Kidney (tissue), 14 donors: Measurements from ENCODE around the gene ZBTB7C. TPM values are rescaled to one million over a fixed set of nuclear protein-coding genes. Genes with fewer than 3 reads are reported as not detected.
A peak's percentile ranks its signal among the peaks of the same experiment; 100 is the strongest.

Experiments used
- DNase-seq, 5 donors: peaks; one replicate each; pipeline ENCODE4 v3.0.0-alpha.2; 2013 to 2020
- FAIRE-seq: peaks from 2 replicates; lab custom pipeline; 2012; peaks lifted over from hg19 to GRCh38; lab: Jason Lieb, UNC
- H3K27ac ChIP-seq, 2 donors: one replicate each; pipeline ENCODE4 v1.7.0; 2013; ENCODE audit warnings: low read depth in 2 of 2, low read length in 2 of 2, inconsistent platforms in 1 of 2
- H3K27me3 ChIP-seq: one replicate; pipeline ENCODE4 v1.7.1; 2013; ENCODE audit warnings: low read length, inconsistent platforms; ENCODE audit not compliant: control insufficient read depth, insufficient read depth
- H3K36me3 ChIP-seq, 3 donors: one replicate each; pipeline versions ENCODE4 v1.7.0 to v1.7.1; 2013; ENCODE audit warnings: low read length in 3 of 3, control low read depth in 1 of 3, inconsistent platforms in 1 of 3; ENCODE audit not compliant: insufficient read depth in 3 of 3, control insufficient read depth in 2 of 3
- H3K4me1 ChIP-seq, 3 donors: one replicate each; pipeline versions ENCODE4 v1.7.0 to v1.7.1; 2013; ENCODE audit warnings: low read length in 3 of 3, inconsistent platforms in 1 of 3, low read depth in 1 of 3; ENCODE audit not compliant: control insufficient read depth in 2 of 3, insufficient read depth in 2 of 3
- H3K4me3 ChIP-seq, 3 donors: one replicate each; pipeline versions ENCODE4 v1.7.0 to v1.8.1; 2013; ENCODE audit warnings: low read length in 3 of 3, control low read depth in 1 of 3, inconsistent platforms in 1 of 3
- H3K9ac ChIP-seq, 3 donors: one replicate each; pipeline versions ENCODE4 v1.7.0 to v1.7.1; 2013; ENCODE audit warnings: low read length in 3 of 3, control low read depth in 1 of 3, inconsistent platforms in 1 of 3
- H3K9me3 ChIP-seq, 3 donors: one replicate each; pipeline versions ENCODE4 v1.7.0 to v1.7.1; 2013; ENCODE audit warnings: low read length in 3 of 3, control low read depth in 1 of 3, inconsistent platforms in 1 of 3; ENCODE audit not compliant: control insufficient read depth in 2 of 3, insufficient read depth in 1 of 3
- intact Hi-C: fragments of 100-400 bp; cut with DNase I; formaldehyde crosslinking; loops from one replicate; pipeline ENCODE4 v1.11.1; 2022
- polyA plus RNA-seq: library from polyadenylated mRNA; stranded (reverse); fragments of 350-450 nt; fragmentation: Illumina TruSeq; extraction: RNeasy Lipid Tissue Mini Kit (QIAGEN cat#74804); gene quantifications from one replicate; pipeline ENCODE4 v1.2.3, GENCODE V29; 2014; ENCODE audit warnings: low read depth, low replicate concordance; ENCODE audit not compliant: insufficient read depth
- total RNA-seq: library from RNA; stranded (reverse); fragmentation: NEBNext Ultra II Directional; extraction: Animal tissue kit (Norgen Biotek cat#: 25700); gene quantifications from one replicate; pipeline ENCODE4 v1.2.1, GENCODE V29; 2021
- TF ChIP-seq, protein P1 (sequence below): IDR thresholded peaks from 3 replicates; pipeline ENCODE4 v1.5.1; 2012; ENCODE audit warnings: mild to moderate bottlenecking, moderate library complexity, borderline replicate concordance; ENCODE audit not compliant: insufficient read depth; ENCODE audit errors: extremely low read depth
- donor health status: control.
- donor health status: control.
- donor health status: control.
- donor health status: control.
- donor health status: control.
- donor health status: DM: yes; HTN: yes; CAD: no.
- donor health status: Normal renal cell carcinoma (clear cell type).

ZBTB7C gene
- total and polyA plus RNA-seq, 2 donors from 2014 or later: 1.8 to 13.8 TPM

DNA sequence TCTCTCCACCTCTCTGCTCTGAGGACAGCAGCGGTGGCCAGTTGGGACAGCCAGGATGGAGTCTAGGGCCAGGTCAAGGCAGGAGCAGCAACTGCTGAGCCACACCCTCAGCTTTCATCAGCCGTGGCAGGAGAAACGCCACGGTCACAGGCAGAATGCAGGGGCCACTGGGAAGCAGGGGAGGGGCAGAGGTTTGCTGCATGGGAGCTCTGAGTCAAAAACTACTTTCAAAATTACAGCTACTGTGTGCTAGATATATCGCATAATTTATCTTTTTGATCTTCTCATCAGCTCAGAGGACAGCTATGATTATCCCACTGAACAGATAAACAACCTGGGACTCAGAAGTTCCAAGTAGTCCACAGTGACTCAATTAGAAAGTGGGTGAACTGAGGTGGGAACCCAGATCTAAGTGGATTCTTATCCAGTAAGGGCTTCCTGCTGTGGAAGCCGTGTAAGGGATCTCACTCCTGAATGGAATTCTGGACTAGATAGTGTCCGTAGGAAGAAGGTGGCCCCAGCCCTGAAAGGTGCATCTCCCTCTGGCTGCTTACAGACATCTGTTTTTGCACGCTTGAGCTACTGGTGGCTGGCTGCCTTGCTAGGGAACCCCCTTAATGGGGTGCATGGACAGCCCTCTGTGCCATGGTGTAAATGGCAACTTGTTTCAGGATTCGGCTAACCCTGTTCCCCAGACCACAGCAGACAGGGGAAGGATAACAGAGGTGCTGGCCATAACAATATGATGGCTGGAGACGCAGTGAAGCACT, 284.1 kb downstream of the ZBTB7C start:
- Histone ChIP-seq H3K36me3 (no peaks in the 10 kb centered on the region), H3K9me3 (no peaks in the 10 kb centered on the region), H3K27ac (no peak overlapping the region), H3K27me3 (no peaks in the 10 kb centered on the region), H3K4me1 (no peaks in the 10 kb centered on the region), H3K9ac (no peak overlapping the region), H3K4me3 (no peak overlapping the region)
- TF ChIP-seq, protein P1, sequence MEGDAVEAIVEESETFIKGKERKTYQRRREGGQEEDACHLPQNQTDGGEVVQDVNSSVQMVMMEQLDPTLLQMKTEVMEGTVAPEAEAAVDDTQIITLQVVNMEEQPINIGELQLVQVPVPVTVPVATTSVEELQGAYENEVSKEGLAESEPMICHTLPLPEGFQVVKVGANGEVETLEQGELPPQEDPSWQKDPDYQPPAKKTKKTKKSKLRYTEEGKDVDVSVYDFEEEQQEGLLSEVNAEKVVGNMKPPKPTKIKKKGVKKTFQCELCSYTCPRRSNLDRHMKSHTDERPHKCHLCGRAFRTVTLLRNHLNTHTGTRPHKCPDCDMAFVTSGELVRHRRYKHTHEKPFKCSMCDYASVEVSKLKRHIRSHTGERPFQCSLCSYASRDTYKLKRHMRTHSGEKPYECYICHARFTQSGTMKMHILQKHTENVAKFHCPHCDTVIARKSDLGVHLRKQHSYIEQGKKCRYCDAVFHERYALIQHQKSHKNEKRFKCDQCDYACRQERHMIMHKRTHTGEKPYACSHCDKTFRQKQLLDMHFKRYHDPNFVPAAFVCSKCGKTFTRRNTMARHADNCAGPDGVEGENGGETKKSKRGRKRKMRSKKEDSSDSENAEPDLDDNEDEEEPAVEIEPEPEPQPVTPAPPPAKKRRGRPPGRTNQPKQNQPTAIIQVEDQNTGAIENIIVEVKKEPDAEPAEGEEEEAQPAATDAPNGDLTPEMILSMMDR: no peak
- DNase-seq (peak in 1 of 5 donors; percentile 32), FAIRE-seq (no peak)
- intact Hi-C loops: no loop called here

DNA sequence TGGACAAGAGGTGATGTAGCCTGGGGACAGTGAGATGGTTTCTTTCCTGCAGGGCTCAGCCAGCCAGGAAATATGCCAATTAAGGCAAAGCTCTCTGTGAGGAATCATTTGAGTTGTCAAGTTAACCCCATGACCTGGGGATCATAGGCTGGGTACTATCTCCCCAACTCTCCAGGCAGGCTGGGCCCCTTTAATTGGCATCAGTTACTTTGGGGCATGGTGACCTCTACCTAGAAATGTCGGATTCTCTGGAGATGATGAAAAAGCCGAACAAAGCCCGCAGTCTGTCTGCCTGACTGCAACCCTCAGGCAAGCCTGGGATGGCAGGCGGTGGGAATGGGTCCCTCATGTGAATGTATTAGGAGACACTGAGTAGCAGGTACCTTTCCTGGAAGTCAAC, 285.2 kb downstream of the ZBTB7C start:
- no peak overlapping the region for H3K4me3 ChIP-seq
- DNase-seq (peak in 1 of 5 donors; percentile 26), FAIRE-seq (no peak)
- H3K9me3 ChIP-seq: no peaks in the 10 kb centered on the region
- H3K4me1 ChIP-seq: no peaks in the 10 kb centered on the region
- H3K27ac ChIP-seq: no peak overlapping the region
- H3K27me3 ChIP-seq: no peaks in the 10 kb centered on the region
- no peak overlapping the region for H3K9ac ChIP-seq
- TF ChIP-seq, protein P1: no peak
- H3K36me3 ChIP-seq: no peaks in the 10 kb centered on the region
- intact Hi-C loops: no loop called here

DNA sequence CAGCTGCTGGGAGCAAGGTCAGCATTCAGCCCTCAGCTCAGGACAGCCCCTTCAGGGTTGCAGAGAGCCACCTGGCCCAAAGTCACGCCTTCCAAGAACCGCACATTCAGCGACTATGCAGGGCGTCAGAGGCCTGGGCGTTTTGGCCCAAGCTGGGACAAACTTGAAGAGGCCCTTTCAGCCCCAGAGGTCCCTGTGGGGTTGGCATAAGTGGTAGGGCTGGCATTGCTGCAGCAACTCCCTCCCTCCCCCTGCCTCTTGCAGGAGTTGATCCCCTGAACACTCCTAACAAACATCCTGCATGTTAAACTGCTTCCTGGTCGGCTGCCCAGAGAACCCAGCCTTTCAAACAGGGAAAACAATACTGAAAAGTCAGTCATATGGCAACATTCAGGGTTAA, 285.9 kb downstream of the ZBTB7C start:
- FAIRE-seq: no peak
- H3K4me3 ChIP-seq: no peak overlapping the region
- no peak overlapping the region for H3K9ac ChIP-seq
- no peaks in the 10 kb centered on the region for H3K27me3 ChIP-seq
- H3K36me3 ChIP-seq: no peaks in the 10 kb centered on the region
- H3K4me1 ChIP-seq: no peaks in the 10 kb centered on the region
- H3K27ac ChIP-seq: no peak overlapping the region
- H3K9me3 ChIP-seq: no peaks in the 10 kb centered on the region
- peak in 1 of 5 donors; percentile 37 for DNase-seq
- intact Hi-C loops: no loop called here
- TF ChIP-seq, protein P1: no peak

DNA sequence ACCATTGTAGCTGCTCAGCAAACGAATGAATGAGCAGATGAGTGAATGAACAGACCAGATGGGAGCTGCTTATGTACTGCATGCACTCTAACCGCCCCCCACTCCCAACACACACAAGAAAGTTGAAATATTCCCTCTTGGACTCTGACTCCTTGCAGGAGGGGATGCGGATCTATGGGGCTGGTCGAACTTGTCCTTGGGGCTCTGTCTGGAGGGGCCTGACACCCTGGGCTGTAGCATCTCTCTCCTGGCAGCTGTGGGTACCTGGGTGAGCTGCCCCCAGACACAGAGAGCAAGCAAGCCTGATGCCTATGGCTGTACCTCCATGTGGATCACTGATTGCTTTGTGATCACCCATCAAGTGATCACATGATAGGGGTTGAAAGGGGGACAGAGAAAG, 286.4 kb downstream of the ZBTB7C start:
- intact Hi-C loops: no loop called here
- Histone ChIP-seq H3K9me3 (no peaks in the 10 kb centered on the region), H3K9ac (no peak overlapping the region), H3K27me3 (no peaks in the 10 kb centered on the region), H3K36me3 (no peaks in the 10 kb centered on the region), H3K4me1 (no peaks in the 10 kb centered on the region), H3K27ac (no peak overlapping the region), H3K4me3 (no peak overlapping the region)
- FAIRE-seq: no peak
- DNase-seq: peak in 1 of 5 donors; percentile 32
- TF ChIP-seq, protein P1: no peak
